ENCODE results near the gene LGALS4.
"Not testable (repeated sequence)": the region's sequence is repeated elsewhere in the genome, so short reads cannot be mapped to it uniquely, and the experiment has no call there.

The LGALS4 gene

DNA sequence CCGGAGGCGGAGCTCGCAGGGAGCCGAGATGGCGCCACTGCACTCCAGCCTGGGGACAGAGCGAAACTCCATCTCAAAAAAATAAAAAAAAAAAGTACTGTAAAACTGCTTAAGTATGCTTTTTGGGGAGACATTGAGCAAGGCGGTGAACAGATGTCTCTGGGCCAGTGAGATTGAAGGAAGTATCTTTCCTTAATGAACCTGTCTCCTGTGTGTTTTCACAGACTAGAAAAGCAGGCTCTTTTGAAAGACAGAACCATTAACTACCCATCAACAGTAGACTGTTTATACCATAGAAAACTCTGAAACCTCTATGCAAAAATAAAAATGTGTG, 20.3 kb upstream of the LGALS4 start:
- no peaks in the 10 kb centered on the region for H3K27me3 ChIP-seq (ENCODE audit: insufficient read depth, low read depth)
- H3K9ac ChIP-seq: no peak overlapping the region; the same call in 1 of the 2 replicates
- TF ChIP-seq, protein P1, sequence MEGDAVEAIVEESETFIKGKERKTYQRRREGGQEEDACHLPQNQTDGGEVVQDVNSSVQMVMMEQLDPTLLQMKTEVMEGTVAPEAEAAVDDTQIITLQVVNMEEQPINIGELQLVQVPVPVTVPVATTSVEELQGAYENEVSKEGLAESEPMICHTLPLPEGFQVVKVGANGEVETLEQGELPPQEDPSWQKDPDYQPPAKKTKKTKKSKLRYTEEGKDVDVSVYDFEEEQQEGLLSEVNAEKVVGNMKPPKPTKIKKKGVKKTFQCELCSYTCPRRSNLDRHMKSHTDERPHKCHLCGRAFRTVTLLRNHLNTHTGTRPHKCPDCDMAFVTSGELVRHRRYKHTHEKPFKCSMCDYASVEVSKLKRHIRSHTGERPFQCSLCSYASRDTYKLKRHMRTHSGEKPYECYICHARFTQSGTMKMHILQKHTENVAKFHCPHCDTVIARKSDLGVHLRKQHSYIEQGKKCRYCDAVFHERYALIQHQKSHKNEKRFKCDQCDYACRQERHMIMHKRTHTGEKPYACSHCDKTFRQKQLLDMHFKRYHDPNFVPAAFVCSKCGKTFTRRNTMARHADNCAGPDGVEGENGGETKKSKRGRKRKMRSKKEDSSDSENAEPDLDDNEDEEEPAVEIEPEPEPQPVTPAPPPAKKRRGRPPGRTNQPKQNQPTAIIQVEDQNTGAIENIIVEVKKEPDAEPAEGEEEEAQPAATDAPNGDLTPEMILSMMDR (conservative IDR thresholded peaks at IDR 0.05; ENCODE audit: low read depth, low read length): no peak
- peaks cover 25% of the 10 kb centered on the region for H3K4me1 ChIP-seq (ENCODE audit: low read depth, poor library complexity, severe bottlenecking)
- H3K36me3 ChIP-seq (ENCODE audit: insufficient read depth): peaks cover 7% of the 10 kb centered on the region; the same call in 1 of the 2 replicates
- no peak overlapping the region for H3K4me3 ChIP-seq (IDR thresholded peaks at IDR 0.05; ENCODE audit: insufficient read depth, low read depth, low read length)
- H3K4me2 ChIP-seq: peak overlapping the region; percentile 66; the same call in 1 of the 2 replicates
- H4K20me1 ChIP-seq (ENCODE audit: insufficient read depth): no peaks in the 10 kb centered on the region
- peaks cover 9% of the 10 kb centered on the region; the same call in 1 of the 2 replicates for H3K79me2 ChIP-seq (ENCODE audit: insufficient read depth, low read depth)
- H2AFZ ChIP-seq (ENCODE audit: low read depth): 0 out of 2 replicates have a peak overlapping the region, but pooled peaks have one; percentile 23
- peak overlapping the region; percentile 70 for H3K27ac ChIP-seq

GRCh38 chr19:38831142-38831605, 18.4 kb upstream of the LGALS4 start:
- peak overlapping the region; percentile 83 for H3K4me2 ChIP-seq
- TF ChIP-seq, protein P1 (conservative IDR thresholded peaks at IDR 0.05; ENCODE audit: low read depth, low read length): no peak
- H3K9ac ChIP-seq: peak overlapping the region; percentile 78
- H2AFZ ChIP-seq (ENCODE audit: low read depth): peak overlapping the region; percentile 83
- H3K4me3 ChIP-seq (IDR thresholded peaks at IDR 0.05; ENCODE audit: insufficient read depth, low read depth, low read length): peak overlapping the region; percentile 68
- peaks cover 9% of the 10 kb centered on the region; the same call in 1 of the 2 replicates for H3K79me2 ChIP-seq (ENCODE audit: insufficient read depth, low read depth)
- no peaks in the 10 kb centered on the region for H3K27me3 ChIP-seq (ENCODE audit: insufficient read depth, low read depth)
- peaks cover 4% of the 10 kb centered on the region; the same call in 1 of the 2 replicates for H3K36me3 ChIP-seq (ENCODE audit: insufficient read depth)
- H4K20me1 ChIP-seq (ENCODE audit: insufficient read depth): no peaks in the 10 kb centered on the region
- H3K27ac ChIP-seq: peak overlapping the region; percentile 70
- peaks cover 25% of the 10 kb centered on the region for H3K4me1 ChIP-seq (ENCODE audit: low read depth, poor library complexity, severe bottlenecking)

GRCh38 chr19:38830039-38830733, 17.4 kb upstream of the LGALS4 start:
- no peak overlapping the region for H2AFZ ChIP-seq (ENCODE audit: low read depth)
- no peaks in the 10 kb centered on the region for H4K20me1 ChIP-seq (ENCODE audit: insufficient read depth)
- no peaks in the 10 kb centered on the region for H3K27me3 ChIP-seq (ENCODE audit: insufficient read depth, low read depth)
- peak overlapping the region; percentile 83; the same call in 1 of the 2 replicates for H3K4me2 ChIP-seq
- peaks cover 4% of the 10 kb centered on the region; the same call in 1 of the 2 replicates for H3K36me3 ChIP-seq (ENCODE audit: insufficient read depth)
- H3K27ac ChIP-seq: no peak overlapping the region
- H3K9ac ChIP-seq: no peak overlapping the region
- peaks cover 25% of the 10 kb centered on the region for H3K4me1 ChIP-seq (ENCODE audit: low read depth, poor library complexity, severe bottlenecking)
- no peak overlapping the region for H3K4me3 ChIP-seq (IDR thresholded peaks at IDR 0.05; ENCODE audit: insufficient read depth, low read depth, low read length)
- TF ChIP-seq, protein P1 (conservative IDR thresholded peaks at IDR 0.05; ENCODE audit: low read depth, low read length): no peak
- H3K79me2 ChIP-seq (ENCODE audit: insufficient read depth, low read depth): peaks cover 9% of the 10 kb centered on the region; the same call in 1 of the 2 replicates

- H3K4me2 ChIP-seq; H3K27me3 ChIP-seq (ENCODE audit: insufficient read depth, low read depth); H3K79me2 ChIP-seq (ENCODE audit: insufficient read depth, low read depth); H4K20me1 ChIP-seq (ENCODE audit: insufficient read depth); H3K4me3 ChIP-seq (IDR thresholded peaks at IDR 0.05; ENCODE audit: insufficient read depth, low read depth, low read length); H3K36me3 ChIP-seq (ENCODE audit: insufficient read depth); H3K27ac ChIP-seq; H2AFZ ChIP-seq (ENCODE audit: low read depth); H3K9ac ChIP-seq: not testable (repeated sequence)
- peaks cover 25% of the 10 kb centered on the region for H3K4me1 ChIP-seq (ENCODE audit: low read depth, poor library complexity, severe bottlenecking)
Measured at GRCh38 chr19:38829203-38829602, 16.5 kb upstream of the LGALS4 start.

All from KMS-11 (cell line).